Suprapubic skin (tissue), 3 donors: Measurements from ENCODE around the gene PARVG.

ENCODE experiments used
- CTCF ChIP-seq, 2 donors: fragments of 200-600 bp in 1 of 2; fragments of 450-650 bp in 1 of 2; sonication (generic) in 1 of 2; IDR thresholded peaks; one replicate each; pipeline ENCODE4 v1.5.1; 2016 to 2019; ENCODE audit warnings: antibody characterized with exemption in 2 of 2, mild to moderate bottlenecking in 1 of 2, moderate library complexity in 1 of 2
- EP300 ChIP-seq: sonication (generic); formaldehyde crosslinking; IDR thresholded peaks from one replicate; pipeline ENCODE4 v1.6.1; 2017; ENCODE audit warnings: antibody characterized with exemption
- POLR2A ChIP-seq, 2 donors: fragments of 450-650 bp; IDR thresholded peaks; one replicate each; pipeline ENCODE4 v1.6.1; 2017; ENCODE audit warnings: antibody characterized with exemption in 2 of 2, mild to moderate bottlenecking in 2 of 2, moderate library complexity in 2 of 2

- TF ChIP-seq EP300 (no peak), CTCF (IDR thresholded peaks at IDR 0.05) (no peak), POLR2A (IDR thresholded peaks at IDR 0.05) (no peak)
These were observed 20.3 kb downstream of the PARVG start for GRCh38 chr22:44200855-44201550.
